Gastrocnemius medialis (tissue), 4 donors: ENCODE measurements around the gene HLA-E.
A peak's percentile ranks its signal among the peaks of the same experiment; 100 is the strongest.
"Not testable (repeated sequence)": the region's sequence is repeated elsewhere in the genome, so short reads cannot be mapped to it uniquely, and the experiment has no call there.

Source experiments
- CTCF ChIP-seq, 5 experiments: fragments of 450-650 bp in 3 of 5; fragments of 200-600 bp in 2 of 5; sonication (generic) in 2 of 5; IDR thresholded peaks in 4 of 5; conservative IDR thresholded peaks in 1 of 5; 1 replicate in 4 of 5; 2 replicates in 1 of 5; pipeline ENCODE4 v1.5.1; 2016 to 2019; ENCODE audit warnings: antibody characterized with exemption in 5 of 5, mild to moderate bottlenecking in 3 of 5, moderate library complexity in 3 of 5
- POLR2A ChIP-seq, 2 donors: fragments of 450-650 bp; IDR thresholded peaks; one replicate each; pipeline ENCODE4 v1.6.1; 2017; ENCODE audit warnings: antibody characterized with exemption in 2 of 2, mild to moderate bottlenecking in 2 of 2, moderate library complexity in 2 of 2

GRCh38 chr6:30481965-30482644, 7.2 kb upstream of the HLA-E start:
- TF ChIP-seq CTCF (IDR thresholded peaks at IDR 0.05 in 4 of 5, conservative IDR thresholded peaks at IDR 0.05 in 1 of 5) = peak; percentile 33 to 75 (median 61)
- TF ChIP-seq POLR2A (IDR thresholded peaks at IDR 0.05) = not testable (repeated sequence)
